GM18526 (cell line): Measurements from ENCODE around the gene MAP4.

Experiments
- POLR2A ChIP-seq: IDR thresholded peaks from 3 replicates; pipeline ENCODE4 v1.6.1; 2011; ENCODE audit not compliant: insufficient read length; ENCODE audit errors: extremely low read depth

Gene MAP4

DNA sequence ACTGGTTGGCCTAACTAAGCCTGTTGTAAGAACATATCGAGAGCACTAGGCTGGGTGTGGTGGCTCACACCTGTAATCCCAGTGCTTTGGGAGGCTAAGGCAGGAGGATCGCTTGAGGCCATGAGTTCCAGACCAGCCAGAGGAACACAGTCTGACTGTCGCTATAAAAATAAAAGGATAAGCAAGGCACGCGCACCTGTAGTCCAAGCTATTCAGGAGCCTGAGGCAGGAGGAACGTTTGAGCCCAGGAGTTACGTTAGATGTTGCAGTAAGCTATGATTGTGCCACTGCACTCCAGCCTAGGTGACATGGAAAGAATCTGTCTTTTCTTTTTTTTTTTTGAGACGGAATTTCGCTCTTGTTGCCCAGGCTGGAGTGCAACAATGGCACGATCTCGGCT, 24.9 kb downstream of the MAP4 start:
- no peak for TF ChIP-seq POLR2A

DNA sequence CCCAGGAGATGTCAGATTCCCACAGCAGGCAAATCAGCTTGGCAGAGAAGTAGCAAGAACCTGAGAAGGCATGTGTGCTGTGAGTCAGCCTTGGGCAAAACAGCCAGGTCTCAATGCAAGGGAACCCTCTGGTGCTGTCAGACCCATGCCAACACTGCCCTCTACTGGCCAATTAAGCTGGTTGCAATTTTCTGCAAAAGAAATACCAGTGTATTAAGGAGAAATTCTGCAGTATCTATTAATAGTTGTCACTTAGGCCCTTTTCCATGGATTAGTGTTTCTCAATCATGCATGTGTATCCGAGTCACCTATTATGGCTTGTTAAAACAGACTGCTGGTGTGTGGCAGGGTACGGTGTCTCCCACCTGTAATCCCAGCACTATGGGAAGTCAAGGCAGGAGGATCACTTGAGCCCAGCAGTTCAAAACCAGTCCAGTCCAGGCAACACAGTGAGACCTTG, 26.2 kb downstream of the MAP4 start:
- TF ChIP-seq POLR2A: no peak

GRCh38 chr3:47985381-47985780, 30.8 kb downstream of the MAP4 start:
- TF ChIP-seq POLR2A: no peak

DNA sequence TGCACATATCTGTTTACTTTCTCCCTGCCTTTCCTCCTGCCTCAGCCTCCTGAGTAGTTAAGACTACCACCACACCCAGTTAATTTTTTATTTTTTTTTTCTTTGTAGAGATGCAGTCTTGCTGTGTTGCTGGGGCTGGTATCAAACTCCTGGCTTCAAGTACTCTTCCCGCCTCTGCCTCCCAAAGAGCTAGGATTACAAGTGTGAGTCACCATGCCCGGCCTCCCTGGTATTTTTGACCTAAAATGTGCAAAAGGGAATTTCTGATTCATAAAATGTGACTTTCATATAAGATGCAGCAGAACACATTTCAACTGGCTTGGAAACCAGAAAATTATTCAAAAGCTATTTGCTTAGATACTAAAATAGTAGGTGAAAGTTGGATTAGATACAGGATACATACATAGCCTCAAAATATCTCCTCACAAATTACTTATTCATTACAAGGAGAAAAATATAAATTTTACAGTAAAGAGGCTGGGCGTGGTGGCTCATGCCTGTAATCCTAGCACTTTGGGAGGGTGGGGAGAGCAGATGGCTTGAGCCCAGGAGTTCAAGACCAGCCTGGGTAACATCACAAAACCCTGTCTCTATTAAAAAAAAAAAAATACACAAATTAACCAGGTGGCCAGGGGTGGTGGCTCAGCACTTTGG, 32.0 kb downstream of the MAP4 start:
- TF ChIP-seq POLR2A: no peak

GRCh38 chr3:47980795-47981194, 35.4 kb downstream of the MAP4 start:
- no peak for TF ChIP-seq POLR2A

DNA sequence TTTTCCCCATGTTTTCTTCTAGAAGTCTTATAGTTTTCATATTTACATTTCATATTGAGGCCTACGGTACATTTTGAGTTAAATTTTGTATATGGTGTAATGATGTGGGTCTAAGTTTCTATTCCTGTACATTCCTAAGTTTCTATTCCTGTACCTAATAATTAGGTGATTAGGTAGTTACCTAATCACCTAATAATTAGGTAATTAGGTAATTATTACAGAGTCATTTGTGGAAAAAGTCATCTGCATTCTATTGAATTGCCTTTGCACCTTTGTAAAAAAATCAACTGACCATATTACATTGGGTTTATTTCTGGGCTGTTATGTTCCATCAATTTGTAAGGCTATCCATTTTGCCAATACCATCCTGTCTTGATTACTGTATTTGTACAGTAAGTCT, 37.1 kb downstream of the MAP4 start:
- TF ChIP-seq POLR2A: no peak

DNA sequence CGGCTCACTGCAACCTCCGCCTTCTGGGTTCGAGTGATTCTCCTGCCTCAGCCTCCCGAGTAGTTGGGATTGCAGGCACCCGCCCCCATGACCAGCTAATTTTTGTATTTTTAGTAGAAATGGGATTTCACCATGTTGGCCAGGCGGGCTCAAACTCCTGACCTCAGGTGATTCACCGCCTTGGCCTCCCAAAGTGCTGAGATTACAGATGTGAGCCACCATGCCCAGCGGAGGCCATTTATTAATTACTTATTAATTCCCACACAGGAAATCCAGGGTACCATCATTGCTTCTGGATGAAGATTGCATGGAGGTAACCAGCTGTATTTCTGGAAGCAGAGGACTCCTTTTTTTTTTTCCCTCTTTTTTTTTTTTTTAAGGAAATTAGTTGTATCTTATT, 37.8 kb downstream of the MAP4 start:
- TF ChIP-seq POLR2A: no peak

- no peak for TF ChIP-seq POLR2A
Measured at GRCh38 chr3:47976135-47976732, 40.0 kb downstream of the MAP4 start.

DNA sequence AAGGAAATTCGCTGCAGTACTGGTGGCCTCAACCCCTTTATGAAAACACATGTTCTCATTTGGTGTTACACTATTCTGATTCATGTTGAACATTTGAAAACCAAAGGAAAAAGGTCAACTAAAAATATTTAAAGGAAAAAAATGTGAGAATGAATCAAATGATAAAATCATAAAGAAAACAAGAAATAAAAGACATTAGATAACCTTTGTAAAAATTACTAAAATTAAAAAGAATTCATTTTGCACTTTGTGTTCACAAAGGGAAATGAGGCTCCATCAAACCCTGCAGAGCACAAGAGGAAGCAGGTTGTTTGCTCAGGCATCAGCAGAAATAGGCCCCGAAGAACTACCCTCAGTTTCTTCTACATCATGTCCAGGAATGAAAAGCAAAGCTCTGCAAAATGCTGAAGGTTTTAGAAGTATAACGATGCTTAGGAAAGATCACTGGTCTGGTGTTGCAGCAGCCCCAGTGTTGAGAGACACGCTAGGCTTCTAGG, 41.2 kb downstream of the MAP4 start:
- TF ChIP-seq POLR2A: no peak

DNA sequence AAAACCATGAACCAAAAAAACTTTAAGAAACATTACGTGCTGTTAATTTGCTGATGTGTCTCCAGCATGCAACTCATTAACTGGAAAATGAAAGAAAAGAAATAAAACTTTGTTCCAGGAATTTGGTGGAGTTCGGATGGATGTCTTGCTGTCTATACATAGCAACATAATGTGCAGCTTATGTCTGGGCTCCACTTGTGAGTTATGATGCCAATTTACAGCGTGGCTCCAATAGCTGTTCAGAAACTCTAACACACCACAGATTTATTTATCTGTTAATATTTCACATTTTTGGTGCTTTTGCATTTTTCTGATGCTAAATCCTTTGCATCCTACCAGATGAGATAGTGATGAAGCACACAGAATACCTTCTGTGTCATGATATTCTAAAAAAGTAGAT, 45.1 kb downstream of the MAP4 start:
- no peak for TF ChIP-seq POLR2A

DNA sequence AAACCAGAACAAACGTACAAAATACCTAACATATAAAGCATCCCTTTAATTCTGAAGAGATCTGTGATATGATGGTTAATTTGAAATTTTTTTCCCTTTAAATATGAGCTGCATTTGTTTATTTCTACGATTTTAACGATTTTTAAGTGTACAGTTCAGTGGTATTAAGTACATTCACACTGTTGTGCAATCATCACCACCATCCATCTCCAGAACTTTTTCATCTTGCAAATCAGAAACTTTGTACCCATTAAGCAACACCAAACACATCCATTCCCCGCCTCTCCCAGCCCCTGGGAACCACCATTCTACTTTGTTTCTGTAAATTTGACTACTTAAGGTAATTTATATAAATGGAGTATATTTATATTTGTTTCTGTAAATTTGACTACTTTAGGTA, 51.5 kb downstream of the MAP4 start:
- no peak for TF ChIP-seq POLR2A

- TF ChIP-seq POLR2A: no peak
Measured at GRCh38 chr3:47961815-47962606, 54.2 kb downstream of the MAP4 start.

GRCh38 chr3:47961036-47961435, 55.2 kb downstream of the MAP4 start:
- TF ChIP-seq POLR2A: no peak

GRCh38 chr3:47956521-47956920, 59.7 kb downstream of the MAP4 start:
- no peak for TF ChIP-seq POLR2A

- TF ChIP-seq POLR2A: no peak
Measured at GRCh38 chr3:47954567-47954966, 61.6 kb downstream of the MAP4 start.
